CD4-positive, alpha-beta memory T cell (primary cell): ENCODE data around the gene SRBD1. TPM values are rescaled to one million over a fixed set of nuclear protein-coding genes. Genes with fewer than 3 reads are reported as not detected.

Experiments used
- CTCF ChIA-PET: fragments of 350-600 bp; sonication (Branson Sonifier 250); formaldehyde crosslinking; loops from one replicate; lab custom pipeline; 2021; ENCODE audit warnings: inconsistent platforms; ENCODE audit not compliant: partially characterized antibody; lab: Charles Lee
- POLR2A ChIA-PET: fragments of 350-600 bp; sonication (Branson Sonifier 250); formaldehyde crosslinking; loops from one replicate; lab custom pipeline; 2021; ENCODE audit not compliant: partially characterized antibody; lab: Charles Lee
- DNase-seq, 5 donors: peaks; one replicate each; pipeline versions ENCODE4 v3.0.0 to v3.0.0-alpha.2; 2020 to 2022; ENCODE audit warnings: mixed read lengths in 1 of 5
- H3K27ac ChIP-seq: one replicate; pipeline ENCODE4 v1.7.0; 2013; ENCODE audit warnings: low read depth, low read length
- H3K27me3 ChIP-seq: 2 replicates; pipeline ENCODE4 v1.7.0; 2013; ENCODE audit warnings: mild to moderate bottlenecking, low read length, moderate library complexity; ENCODE audit not compliant: insufficient read depth
- H3K36me3 ChIP-seq: 2 replicates; pipeline ENCODE4 v1.7.0; 2013; ENCODE audit warnings: mild to moderate bottlenecking, low read length, moderate library complexity; ENCODE audit not compliant: insufficient read depth
- H3K4me1 ChIP-seq: 2 replicates; pipeline ENCODE4 v1.7.0; 2013; ENCODE audit warnings: mild to moderate bottlenecking, low read length, moderate library complexity; ENCODE audit not compliant: insufficient read depth
- H3K4me3 ChIP-seq, 2 donors: one replicate each; pipeline ENCODE4 v1.7.0; 2013; ENCODE audit warnings: low read length in 2 of 2, mild to moderate bottlenecking in 1 of 2
- H3K9me3 ChIP-seq, 2 donors: one replicate each; pipeline ENCODE4 v1.7.0; 2013; ENCODE audit warnings: low read length in 2 of 2, control low read depth in 1 of 2; ENCODE audit not compliant: control insufficient read depth in 1 of 2
- H3K27ac Mint-ChIP-seq, 7 donors: one replicate each; pipeline ENCODE4 v1.8.0; 2020 to 2021; ENCODE audit warnings: mixed read lengths in 7 of 7, mild to moderate bottlenecking in 6 of 7, inconsistent platforms in 3 of 7, moderate library complexity in 3 of 7
- H3K27me3 Mint-ChIP-seq, 2 donors: one replicate each; pipeline ENCODE4 v1.8.0; 2020 to 2021; ENCODE audit warnings: mixed read lengths in 2 of 2
- H3K36me3 Mint-ChIP-seq, 2 donors: one replicate each; pipeline ENCODE4 v1.8.0; 2020 to 2021; ENCODE audit warnings: mixed read lengths in 2 of 2, inconsistent platforms in 1 of 2, mild to moderate bottlenecking in 1 of 2
- H3K4me1 Mint-ChIP-seq, 4 donors: one replicate each; pipeline ENCODE4 v1.8.0; 2020 to 2021; ENCODE audit warnings: mixed read lengths in 4 of 4, mild to moderate bottlenecking in 1 of 4
- H3K4me3 Mint-ChIP-seq, 8 donors: one replicate each; pipeline ENCODE4 v1.8.0; 2020 to 2021; ENCODE audit warnings: mixed read lengths in 8 of 8, mild to moderate bottlenecking in 7 of 8, moderate library complexity in 6 of 8, inconsistent platforms in 3 of 8
- H3K9me3 Mint-ChIP-seq, 8 donors: one replicate each; pipeline ENCODE4 v1.8.0; 2020 to 2021; ENCODE audit warnings: mixed read lengths in 8 of 8, mild to moderate bottlenecking in 5 of 8, inconsistent platforms in 3 of 8, moderate library complexity in 1 of 8
- intact Hi-C: fragments of 100-400 bp; cut with micrococcal nuclease; formaldehyde crosslinking; loops from one replicate; pipeline ENCODE4 v1.15.1; 2023
- polyA plus RNA-seq, 2 donors: library from polyadenylated mRNA; unstranded; fragments of 300-500 nt; fragmentation: Illumina TruSeq; gene quantifications; one replicate each; pipeline ENCODE4 v1.2.3, GENCODE V29; 2021
- total RNA-seq, 2 experiments: library from RNA; stranded (reverse); gene quantifications; one replicate each; pipeline ENCODE4 v1.2.3, GENCODE V29; 2021

Gene SRBD1
- total and polyA plus RNA-seq, 4 experiments from 2014 or later = 10.0 to 23.7 (median 17.3) TPM

DNA sequence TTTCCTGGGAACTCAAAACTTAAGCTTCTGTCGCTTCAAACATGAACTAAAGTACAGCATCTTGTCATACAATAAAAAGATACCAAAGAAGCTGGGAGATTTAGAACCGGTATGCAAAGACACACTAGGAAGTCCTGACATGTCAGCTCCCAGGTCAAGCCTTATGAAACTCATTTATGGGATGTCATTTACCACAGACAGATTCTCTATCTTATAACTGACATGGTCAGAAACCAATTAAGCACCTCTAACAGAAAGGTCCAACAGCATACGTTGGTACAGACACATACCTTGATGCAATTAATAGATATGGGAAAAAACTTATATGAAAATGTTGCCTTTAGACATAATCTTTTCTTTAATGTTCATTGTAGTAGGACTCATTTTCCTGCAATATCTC is 169.0 kb downstream of the SRBD1 start:
- no peak for DNase-seq
- Mint-ChIP-seq H3K27me3 (no peaks in the 10 kb centered on the region), H3K4me1 (peaks cover 0 to 6% (median 4%) of the 10 kb centered on the region in 4 donors), H3K9me3 (peaks cover 0 to 9% (median 3%) of the 10 kb centered on the region in 8 donors), H3K27ac (no peak overlapping the region), H3K4me3 (no peak overlapping the region), H3K36me3 (peaks cover 15 to 44% of the 10 kb centered on the region in 2 donors)
- no peaks in the 10 kb centered on the region for H3K27me3 ChIP-seq
- H3K36me3 ChIP-seq = no peaks in the 10 kb centered on the region
- ChIA-PET POLR2A (no interaction called here), CTCF (no interaction called here)
- H3K27ac ChIP-seq = no peak overlapping the region
- no peaks in the 10 kb centered on the region for H3K9me3 ChIP-seq
- no peak overlapping the region for H3K4me3 ChIP-seq
- intact Hi-C loops = no loop called here
- no peaks in the 10 kb centered on the region for H3K4me1 ChIP-seq

DNA sequence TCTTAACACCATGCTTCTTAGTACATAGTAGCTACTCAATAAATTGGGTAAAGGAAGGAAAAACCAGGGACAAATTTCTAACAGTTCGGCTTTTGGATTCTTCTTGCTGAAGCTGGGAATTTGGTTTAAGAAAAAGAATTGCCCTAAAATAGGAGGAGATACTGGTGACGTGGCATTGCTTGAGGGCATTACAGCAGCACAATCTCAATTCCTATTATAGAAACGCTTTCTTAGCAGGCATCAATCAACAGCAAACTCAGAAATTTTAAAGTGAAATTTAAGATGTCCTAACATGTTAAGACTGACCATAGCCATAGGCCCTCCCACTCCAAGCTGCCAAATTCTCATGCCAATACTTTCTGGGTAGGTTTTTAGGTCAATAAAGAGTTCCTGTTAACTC is 169.5 kb downstream of the SRBD1 start:
- intact Hi-C loops = no loop called here
- Mint-ChIP-seq H3K27ac (no peak overlapping the region), H3K27me3 (no peaks in the 10 kb centered on the region), H3K9me3 (peaks cover 0 to 9% (median 3%) of the 10 kb centered on the region in 8 donors), H3K36me3 (peaks cover 16 to 44% of the 10 kb centered on the region in 2 donors), H3K4me1 (peaks cover 0 to 6% (median 4%) of the 10 kb centered on the region in 4 donors), H3K4me3 (no peak overlapping the region)
- no peaks in the 10 kb centered on the region for H3K27me3 ChIP-seq
- no peak for DNase-seq
- CTCF ChIA-PET = no interaction called here
- POLR2A ChIA-PET = no interaction called here
- no peaks in the 10 kb centered on the region for H3K9me3 ChIP-seq
- no peak overlapping the region for H3K4me3 ChIP-seq
- no peaks in the 10 kb centered on the region for H3K4me1 ChIP-seq
- H3K36me3 ChIP-seq = no peaks in the 10 kb centered on the region
- H3K27ac ChIP-seq = no peak overlapping the region

DNA sequence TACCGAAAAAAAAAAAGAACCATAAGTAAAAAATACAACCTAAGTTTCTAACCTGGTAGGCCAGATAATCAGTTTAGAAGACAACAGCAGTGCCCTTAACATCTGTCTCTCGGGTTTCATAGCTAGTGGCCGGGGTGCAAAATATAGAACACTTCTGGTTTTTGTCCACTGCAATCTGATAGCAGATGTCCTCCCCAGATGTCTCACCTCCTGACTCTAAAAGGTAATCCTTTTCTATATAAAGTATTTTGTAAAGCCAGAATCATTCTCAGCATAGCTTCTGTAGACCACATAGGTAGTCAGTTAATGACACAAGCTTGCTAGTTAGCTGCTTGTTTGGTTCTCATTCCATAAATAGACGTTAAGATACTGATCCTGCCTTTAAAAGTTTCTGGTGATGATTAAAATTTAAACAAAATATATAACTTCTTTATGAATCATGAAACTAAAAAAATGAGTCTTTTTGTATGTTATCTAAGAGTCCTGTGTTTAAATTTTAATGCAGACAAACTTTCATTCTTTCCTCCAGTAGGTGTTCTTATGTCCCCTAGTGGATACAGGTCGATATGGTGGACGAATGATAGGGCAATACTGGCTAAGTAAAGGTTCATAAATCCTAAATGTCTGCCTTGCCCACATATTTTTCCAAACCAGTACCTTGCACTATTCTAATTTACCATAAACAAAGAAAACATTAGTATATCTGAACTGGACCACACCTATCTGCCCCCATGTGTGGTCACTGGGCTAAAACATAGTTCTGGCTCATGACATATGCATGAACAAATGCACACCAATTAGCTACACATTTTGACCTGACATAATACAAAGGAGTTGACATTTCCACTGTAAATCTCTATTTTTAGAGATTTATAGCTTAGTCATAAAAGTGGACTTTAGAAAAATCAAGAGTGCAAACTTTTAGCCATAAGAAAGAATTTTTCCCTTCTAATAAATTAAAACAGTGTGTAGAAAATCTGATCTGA is 171.0 kb downstream of the SRBD1 start:
- H3K27ac Mint-ChIP-seq = no peak overlapping the region
- intact Hi-C loops = no loop called here
- H3K36me3 ChIP-seq = no peaks in the 10 kb centered on the region
- H3K27ac ChIP-seq = no peak overlapping the region
- DNase-seq = no peak
- CTCF ChIA-PET = no interaction called here
- peaks cover 0 to 6% (median 4%) of the 10 kb centered on the region in 4 donors for H3K4me1 Mint-ChIP-seq
- peaks cover 29 to 42% of the 10 kb centered on the region in 2 donors for H3K36me3 Mint-ChIP-seq
- no peaks in the 10 kb centered on the region for H3K4me1 ChIP-seq
- H3K9me3 Mint-ChIP-seq = peaks cover 0 to 12% (median 4%) of the 10 kb centered on the region in 8 donors
- H3K4me3 Mint-ChIP-seq = no peak overlapping the region
- POLR2A ChIA-PET = no interaction called here
- H3K9me3 ChIP-seq = no peaks in the 10 kb centered on the region
- no peak overlapping the region for H3K4me3 ChIP-seq
- H3K27me3 ChIP-seq = no peaks in the 10 kb centered on the region
- H3K27me3 Mint-ChIP-seq = no peaks in the 10 kb centered on the region

DNA sequence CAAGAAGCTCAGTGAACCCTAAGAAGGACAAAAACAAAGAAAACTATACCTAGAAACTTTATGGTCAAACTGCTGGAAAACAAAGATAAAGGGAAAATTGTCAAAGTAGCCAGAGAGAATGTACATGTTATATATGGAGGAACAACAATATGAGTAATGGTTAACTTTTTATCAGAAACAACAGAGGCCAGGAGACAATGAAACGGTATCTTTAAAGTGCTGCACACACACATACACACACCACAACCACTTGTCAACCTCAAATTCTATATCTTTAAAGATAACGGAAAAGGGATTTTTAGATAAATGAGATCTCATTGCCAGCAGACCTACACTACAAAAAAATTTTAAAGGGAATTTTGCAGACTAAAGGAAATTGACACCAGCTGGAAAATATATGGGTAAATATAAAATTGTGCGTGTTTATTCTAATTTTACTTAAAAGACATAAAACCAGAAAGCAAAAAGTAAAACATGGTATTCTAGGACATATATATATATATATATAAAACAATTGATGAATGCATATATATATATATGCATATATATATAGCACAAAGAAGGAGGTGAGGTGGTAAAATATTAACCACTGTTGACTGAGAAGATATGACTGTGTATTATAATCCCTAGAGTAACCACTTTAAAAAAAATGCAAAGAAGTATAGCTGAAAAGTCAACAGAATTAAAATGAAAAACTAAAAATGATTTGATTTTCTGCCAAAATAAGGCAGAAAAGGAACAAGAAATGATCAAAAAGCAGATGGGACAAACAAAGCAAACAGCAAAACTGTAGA is 172.0 kb downstream of the SRBD1 start:
- POLR2A ChIA-PET = no interaction called here
- CTCF ChIA-PET = no interaction called here

DNA sequence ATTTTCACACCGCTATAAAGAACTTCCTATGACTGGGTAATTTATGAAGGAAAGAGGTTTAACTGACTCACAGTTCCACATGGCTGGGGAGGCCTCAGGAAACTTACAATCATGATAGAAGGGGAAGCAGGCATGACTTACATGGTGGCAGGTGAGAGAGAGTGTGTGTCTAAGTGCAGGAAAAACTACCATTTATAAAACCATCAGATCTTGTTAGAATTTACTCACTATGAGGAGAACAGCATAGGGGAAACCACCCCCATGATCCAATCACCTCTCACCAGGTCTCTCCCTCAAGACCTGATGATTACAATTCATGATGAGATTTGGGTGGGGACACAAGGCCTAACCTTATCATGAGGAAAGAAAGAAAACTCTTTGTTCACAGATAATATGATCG is 174.6 kb downstream of the SRBD1 start:
- DNase-seq = no peak
- Mint-ChIP-seq H3K4me3 (no peak overlapping the region), H3K4me1 (peaks cover 0 to 5% (median under 1%) of the 10 kb centered on the region in 4 donors), H3K27ac (no peak overlapping the region), H3K36me3 (peaks cover 36 to 45% of the 10 kb centered on the region in 2 donors), H3K27me3 (no peaks in the 10 kb centered on the region), H3K9me3 (peaks cover 0 to 18% (median 6%) of the 10 kb centered on the region in 8 donors)
- no peaks in the 10 kb centered on the region for H3K36me3 ChIP-seq
- H3K27ac ChIP-seq = no peak overlapping the region
- no peaks in the 10 kb centered on the region for H3K9me3 ChIP-seq
- intact Hi-C loops = no loop called here
- no peak overlapping the region for H3K4me3 ChIP-seq
- ChIA-PET POLR2A (no interaction called here), CTCF (no interaction called here)
- H3K4me1 ChIP-seq = no peaks in the 10 kb centered on the region
- no peaks in the 10 kb centered on the region for H3K27me3 ChIP-seq

More for the DNA sequence above, 172.0 kb downstream of the SRBD1 start:
- H3K27ac Mint-ChIP-seq = no peak overlapping the region
- peaks cover 0 to 12% (median 5%) of the 10 kb centered on the region in 8 donors for H3K9me3 Mint-ChIP-seq
- Histone ChIP-seq H3K4me3 (no peak overlapping the region), H3K27ac (no peak overlapping the region), H3K27me3 (no peaks in the 10 kb centered on the region), H3K9me3 (no peaks in the 10 kb centered on the region), H3K36me3 (no peaks in the 10 kb centered on the region), H3K4me1 (no peaks in the 10 kb centered on the region)
- H3K27me3 Mint-ChIP-seq = no peaks in the 10 kb centered on the region
- intact Hi-C loops = no loop called here
- H3K4me3 Mint-ChIP-seq = no peak overlapping the region
- peaks cover 32 to 45% of the 10 kb centered on the region in 2 donors for H3K36me3 Mint-ChIP-seq
- DNase-seq = no peak
- H3K4me1 Mint-ChIP-seq = peaks cover 0 to 6% (median 4%) of the 10 kb centered on the region in 4 donors

DNA sequence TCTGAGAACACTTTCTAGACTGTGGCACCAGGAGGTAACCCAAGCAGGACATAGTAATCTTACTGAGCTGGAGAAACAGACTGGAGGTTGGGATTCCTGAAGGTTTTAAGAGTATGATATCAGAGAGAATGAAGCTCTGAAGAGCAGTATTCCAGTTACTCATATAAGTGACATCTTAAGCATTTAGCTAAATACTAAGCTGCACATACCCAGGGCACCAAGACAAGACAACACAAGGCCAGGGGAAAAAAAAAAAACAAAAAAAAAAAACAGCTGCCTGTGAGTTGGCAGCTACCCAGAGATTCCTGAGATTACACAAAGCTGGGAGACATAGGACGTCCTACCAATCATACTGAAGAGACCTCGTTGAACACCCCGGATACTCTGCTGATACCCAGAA is 175.8 kb downstream of the SRBD1 start:
- CTCF ChIA-PET = interaction anchor here (0.6 kb wide), 1 partner anchor 1391 kb away, joined by 3 read pairs; no protein-coding TSS in a partner anchor
- DNase-seq = no peak
- no peaks in the 10 kb centered on the region for H3K27me3 ChIP-seq
- H3K9me3 ChIP-seq = no peaks in the 10 kb centered on the region
- no peaks in the 10 kb centered on the region for H3K27me3 Mint-ChIP-seq
- H3K4me3 Mint-ChIP-seq = no peak overlapping the region
- no peak overlapping the region for H3K4me3 ChIP-seq
- no peak overlapping the region for H3K27ac Mint-ChIP-seq
- H3K9me3 Mint-ChIP-seq = peaks cover 0 to 28% (median 11%) of the 10 kb centered on the region in 8 donors
- intact Hi-C loops = no loop called here
- H3K4me1 ChIP-seq = no peaks in the 10 kb centered on the region
- H3K36me3 Mint-ChIP-seq = peaks cover 39 to 52% of the 10 kb centered on the region in 2 donors
- POLR2A ChIA-PET = no interaction called here
- no peaks in the 10 kb centered on the region for H3K36me3 ChIP-seq
- H3K4me1 Mint-ChIP-seq = peaks cover 0 to 5% (median under 1%) of the 10 kb centered on the region in 4 donors
- no peak overlapping the region for H3K27ac ChIP-seq

DNA sequence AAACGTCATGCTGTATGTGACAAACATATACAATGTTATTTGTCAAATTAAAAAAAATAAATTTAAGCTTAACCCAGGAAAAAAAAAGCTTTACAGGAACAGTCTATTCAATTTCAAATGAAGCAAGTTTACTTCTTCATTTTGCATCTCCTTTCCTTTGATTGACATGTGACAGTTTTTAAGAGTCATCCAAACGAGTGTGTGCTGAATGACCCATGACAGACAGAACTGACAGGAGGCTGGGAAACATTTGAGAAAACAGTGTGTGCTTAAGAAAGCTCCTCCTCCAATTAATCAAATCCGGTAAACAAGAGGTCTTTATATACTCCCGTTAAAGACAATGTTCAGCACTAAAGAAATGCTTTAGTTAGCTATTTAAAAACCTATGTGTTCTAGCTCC is 177.7 kb downstream of the SRBD1 start:
- H3K4me1 Mint-ChIP-seq = peaks cover 0 to 5% (median 0%) of the 10 kb centered on the region in 4 donors
- Histone ChIP-seq H3K27me3 (no peaks in the 10 kb centered on the region), H3K4me3 (no peak overlapping the region), H3K4me1 (no peaks in the 10 kb centered on the region), H3K9me3 (no peaks in the 10 kb centered on the region), H3K27ac (no peak overlapping the region), H3K36me3 (no peaks in the 10 kb centered on the region)
- H3K27me3 Mint-ChIP-seq = no peaks in the 10 kb centered on the region
- DNase-seq = no peak
- peaks cover 40 to 58% of the 10 kb centered on the region in 2 donors for H3K36me3 Mint-ChIP-seq
- H3K27ac Mint-ChIP-seq = no peak overlapping the region
- ChIA-PET POLR2A (no interaction called here), CTCF (no interaction called here)
- no peak overlapping the region for H3K4me3 Mint-ChIP-seq
- peaks cover 0 to 28% (median 12%) of the 10 kb centered on the region in 8 donors for H3K9me3 Mint-ChIP-seq
- intact Hi-C loops = no loop called here
